Measurements from ENCODE around the gene ZFC3H1.

GRCh38 chr12:71646512-71646911, 17.1 kb downstream of the ZFC3H1 start:
- no peak for TF ChIP-seq ZNF451 (CRISPR knock-in tag; IDR thresholded peaks at IDR 0.05)
- TF ChIP-seq KDM2A (CRISPR knock-in tag; IDR thresholded peaks at IDR 0.05; ENCODE audit: borderline replicate concordance, low read depth), result no peak
- TF ChIP-seq POLR2A (IDR thresholded peaks at IDR 0.05; ENCODE audit: insufficient read depth in 1 of 2, low read depth in 2 of 2, low read length in 2 of 2), result no peak
- TF ChIP-seq ATF2 (CRISPR knock-in tag; IDR thresholded peaks at IDR 0.05), result no peak
- TF ChIP-seq ZNF205 (CRISPR knock-in tag; IDR thresholded peaks at IDR 0.05), result no peak
- TF ChIP-seq KLF16 (CRISPR knock-in tag; IDR thresholded peaks at IDR 0.05), result no peak
- no peak for TF ChIP-seq FOSL1 (CRISPR knock-in tag; IDR thresholded peaks at IDR 0.05; ENCODE audit: borderline replicate concordance)

All from HepG2 (cell line).